A549 treated with AZD2906 at 1 μM for 4 hours (cell line): ENCODE measurements around the gene PLA2G2F. TPM values are rescaled to one million over a fixed set of nuclear protein-coding genes. Genes with fewer than 3 reads are reported as not detected.

ENCODE experiments used
- total RNA-seq: library from RNA; stranded (reverse); fragments of 200-300 nt; extraction: Qiagen RNA extraction; gene quantifications from 5 replicates; pipeline ENCODE4 v1.2.3, GENCODE V29; 2022

PLA2G2F gene
- not detected in 5 replicates for total RNA-seq

GRCh38 chr1:20138961-20139550, at the start of gene PLA2G2F:
PLA2G2F (plus strand) TSS chr1:20139323; CDS start chr1:20139428, 105 bp downstream.

GRCh38 chr1:20119347-20119746, 19.8 kb upstream of the PLA2G2F start, which contains the start of gene PLA2G2D:
PLA2G2D (minus strand) TSS chr1:20119536; CDS start chr1:20119498, 38 bp downstream.

GRCh38 chr1:20185834-20186782, 47.0 kb downstream of the PLA2G2F start, which contains the start of the genes PLA2G2C and UBXN10:
PLA2G2C (minus strand) TSS chr1:20186518; CDS start chr1:20177363, 9,155 bp downstream.
UBXN10 (plus strand) TSS chr1:20186096; CDS start chr1:20190562, 4,466 bp downstream.

Other genes starting within 250 kb of the PLA2G2F start
- gene PLA2G2E, start 215.7 kb upstream of the PLA2G2F start, total RNA-seq = not detected in 5 replicates
- gene PLA2G2A, start 159.7 kb upstream of the PLA2G2F start, total RNA-seq = not detected in 5 replicates
- not detected in 5 replicates for gene PLA2G5, start 69.1 kb upstream of the PLA2G2F start, total RNA-seq
- 0.02 TPM in 1 of 5 replicates, not detected in the others for gene PLA2G2D, start 19.8 kb upstream of the PLA2G2F start, total RNA-seq
- gene UBXN10, start 46.8 kb downstream of the PLA2G2F start, total RNA-seq = 0.01 TPM in 1 of 5 replicates, not detected in the others
- not detected in 5 replicates for gene PLA2G2C, start 47.2 kb downstream of the PLA2G2F start, total RNA-seq
- gene VWA5B1, start 151.6 kb downstream of the PLA2G2F start, total RNA-seq = not detected in 5 replicates